ENCODE results near the gene FOXF1.

- no peak for TF ChIP-seq SIRT6 (IDR thresholded peaks at IDR 0.05; ENCODE audit: low read depth, low read length)
- TF ChIP-seq PTRF (tag; IDR thresholded peaks at IDR 0.05): no peak
- no peak for TF ChIP-seq MAFK (IDR thresholded peaks at IDR 0.05; ENCODE audit: low read length)
- no peak for TF ChIP-seq TFAP4 (CRISPR knock-in tag; IDR thresholded peaks at IDR 0.05; ENCODE audit: borderline replicate concordance)
- TF ChIP-seq SREBF2 (CRISPR knock-in tag; IDR thresholded peaks at IDR 0.05): no peak
- no peak for TF ChIP-seq REST (IDR thresholded peaks at IDR 0.05; ENCODE audit: borderline replicate concordance)
- TF ChIP-seq REST (CRISPR knock-in tag; IDR thresholded peaks at IDR 0.05; ENCODE audit: low read depth): no peak
- no peak for TF ChIP-seq JUN (IDR thresholded peaks at IDR 0.05; ENCODE audit: borderline replicate concordance, low read depth, low read length)
- no peak for TF ChIP-seq JUN (CRISPR knock-in tag; IDR thresholded peaks at IDR 0.05; ENCODE audit: borderline replicate concordance)
- TF ChIP-seq AFF1 (IDR thresholded peaks at IDR 0.05; ENCODE audit: low read depth in 1 of 2, partially characterized antibody in 2 of 2): no peak
- no peak for TF ChIP-seq USF2 (CRISPR knock-in tag; IDR thresholded peaks at IDR 0.05)
Observed at GRCh38 chr16:86521236-86522197, 11.2 kb downstream of the FOXF1 start.

Measured in K562 (cell line).